Measurements from ENCODE around the gene ARHGAP40. TPM values are rescaled to one million over a fixed set of nuclear protein-coding genes. Genes with fewer than 3 reads are reported as not detected.

ARHGAP40 gene
- not detected for total RNA-seq

GRCh38 chr20:38601216-38602184, at the start of gene ARHGAP40:
Gene ARHGAP40 (plus strand): TSS chr20:38601809.
- CTCF ChIA-PET = no interaction called here
- POLR2A ChIA-PET = no interaction called here

- POLR2A ChIA-PET = no interaction called here
- CTCF ChIA-PET = no interaction called here
These were observed 46.6 kb upstream of the ARHGAP40 start for GRCh38 chr20:38554986-38555385.

GRCh38 chr20:38555395-38555794, 46.2 kb upstream of the ARHGAP40 start:
- CTCF ChIA-PET = no interaction called here
- POLR2A ChIA-PET = no interaction called here

DNA sequence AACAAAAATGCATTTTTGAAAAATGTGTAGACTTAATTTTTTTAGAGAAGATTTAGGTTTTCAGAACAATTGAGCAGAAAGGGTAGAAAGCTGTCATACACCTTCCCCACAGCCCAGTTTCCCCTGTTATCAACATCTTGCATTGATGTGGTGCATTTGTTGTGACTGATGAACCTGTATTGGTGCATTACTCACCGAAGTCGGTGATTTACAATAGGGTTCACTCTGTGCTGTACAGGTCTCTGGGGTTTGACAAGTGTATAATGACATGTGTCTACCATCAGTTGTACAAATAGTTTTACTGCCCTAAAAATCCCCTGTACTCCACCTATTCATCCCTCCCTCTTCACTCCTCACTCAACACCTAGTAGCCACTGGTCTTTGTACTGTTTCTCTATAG, 44.4 kb upstream of the ARHGAP40 start:
- ChIA-PET CTCF (no interaction called here), POLR2A (no interaction called here)

DNA sequence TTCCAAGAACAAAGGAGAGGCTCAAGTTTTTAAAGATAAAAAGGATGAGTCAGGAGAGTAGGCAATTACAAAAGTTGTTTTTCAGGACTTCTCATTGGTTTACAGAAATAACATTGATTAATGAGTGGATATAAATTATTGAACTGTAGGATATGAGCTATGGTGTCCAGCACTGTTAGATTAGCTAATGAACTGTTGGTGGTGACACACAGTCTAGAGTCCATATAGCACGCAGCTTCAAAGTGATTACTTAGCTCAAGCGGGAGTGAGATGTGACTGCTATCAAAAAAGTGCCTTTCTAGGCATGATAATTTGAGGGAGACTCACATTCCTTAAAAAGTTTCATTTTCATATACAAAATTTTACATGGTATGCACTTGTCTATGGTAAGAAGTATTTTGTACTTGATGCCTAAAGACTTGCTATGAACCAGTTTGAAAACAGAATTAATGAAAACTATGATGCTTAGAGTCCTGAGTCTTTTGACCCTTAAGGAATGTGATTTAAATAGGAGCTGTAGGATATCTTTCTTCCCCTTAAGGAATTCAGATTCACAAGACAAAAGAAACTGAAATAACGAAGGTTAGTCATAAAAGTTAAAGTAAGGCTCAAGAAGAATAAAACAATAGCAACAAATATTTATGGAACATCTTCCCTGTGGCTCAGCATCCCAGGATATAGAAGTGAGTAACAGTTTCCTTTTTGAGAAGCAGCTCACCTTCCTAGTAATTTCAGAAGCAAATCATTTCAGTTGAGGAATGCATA, 42.8 kb upstream of the ARHGAP40 start:
- POLR2A ChIA-PET = no interaction called here
- CTCF ChIA-PET = no interaction called here

DNA sequence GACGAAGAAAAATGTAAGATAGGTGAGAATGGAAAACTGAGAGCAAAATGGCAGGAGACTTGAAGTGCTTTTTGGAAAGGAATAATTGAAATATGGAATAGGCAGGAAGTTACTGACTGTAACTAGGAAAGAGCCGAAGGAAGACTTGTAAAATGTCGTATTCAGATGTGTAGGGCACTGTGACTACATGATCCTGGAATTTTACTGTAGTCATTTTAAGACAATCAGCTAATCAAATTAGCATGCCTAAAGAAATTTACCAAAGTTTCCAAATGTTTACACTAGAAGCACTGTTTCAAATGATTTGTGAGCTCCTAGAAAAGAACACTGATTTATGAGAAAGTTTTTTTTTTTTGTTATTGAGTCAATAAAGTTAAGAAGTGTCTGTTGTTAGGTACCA, 41.8 kb upstream of the ARHGAP40 start:
- ChIA-PET POLR2A (no interaction called here), CTCF (no interaction called here)

- ChIA-PET POLR2A (no interaction called here), CTCF (no interaction called here)
These were observed 37.7 kb upstream of the ARHGAP40 start for GRCh38 chr20:38563802-38564431.

DNA sequence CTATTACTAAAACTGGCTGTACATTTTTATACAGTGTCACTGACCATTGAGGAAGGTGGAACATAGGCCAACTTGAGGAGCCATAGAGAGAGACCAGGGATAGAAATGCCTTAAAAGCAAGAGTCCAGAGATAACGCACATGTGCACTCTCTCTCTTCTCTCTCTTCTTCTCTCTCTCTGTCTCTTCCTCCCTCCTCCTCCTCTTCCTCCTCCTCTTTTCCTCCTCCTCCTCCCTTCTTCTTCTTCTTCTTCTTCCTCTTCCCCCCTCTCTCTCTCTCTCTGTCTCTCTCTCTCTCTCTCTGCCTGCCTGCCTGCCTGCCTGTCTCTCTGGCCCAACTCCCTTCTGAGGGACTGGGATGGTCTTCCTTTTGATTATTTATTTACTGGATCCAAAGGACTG, 36.9 kb upstream of the ARHGAP40 start:
- ChIA-PET POLR2A (no interaction called here), CTCF (no interaction called here)

DNA sequence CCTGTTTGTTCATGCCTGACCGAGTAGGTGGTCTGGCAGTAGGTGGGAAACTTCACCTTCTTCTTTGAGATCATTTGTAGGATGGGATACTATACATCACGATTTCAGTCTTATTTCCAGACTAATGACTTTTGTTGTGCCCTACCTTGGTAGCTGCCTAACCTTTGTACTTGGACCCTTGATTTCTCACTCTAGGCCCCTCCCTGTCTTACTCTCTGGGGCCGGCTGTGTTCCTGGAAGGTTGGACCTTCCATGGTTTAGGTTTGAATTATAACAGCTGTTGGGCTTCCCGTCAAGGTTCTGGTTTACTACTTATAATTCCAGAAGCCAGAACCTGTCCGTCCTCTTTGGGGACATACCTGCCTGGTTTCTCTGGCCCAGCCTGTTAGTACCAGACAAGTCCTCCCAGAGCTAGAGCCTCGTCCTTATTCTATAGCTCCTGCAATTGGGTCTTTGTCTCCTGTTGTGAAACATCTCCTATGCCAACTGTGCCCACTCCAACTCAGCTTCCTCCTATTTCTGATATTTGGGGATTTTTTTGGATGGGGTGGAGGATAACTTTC, 35.5 kb upstream of the ARHGAP40 start:
- CTCF ChIA-PET = no interaction called here
- POLR2A ChIA-PET = no interaction called here

GRCh38 chr20:38569747-38570525, 31.7 kb upstream of the ARHGAP40 start:
- POLR2A ChIA-PET = no interaction called here
- CTCF ChIA-PET = no interaction called here

GRCh38 chr20:38573413-38573812, 28.2 kb upstream of the ARHGAP40 start:
- ChIA-PET CTCF (no interaction called here), POLR2A (no interaction called here)

- POLR2A ChIA-PET = no interaction called here
- CTCF ChIA-PET = no interaction called here
These were observed 22.2 kb upstream of the ARHGAP40 start for GRCh38 chr20:38579219-38579910.

- CTCF ChIA-PET = no interaction called here
- POLR2A ChIA-PET = no interaction called here
These were observed 21.7 kb upstream of the ARHGAP40 start for GRCh38 chr20:38579921-38580320.

DNA sequence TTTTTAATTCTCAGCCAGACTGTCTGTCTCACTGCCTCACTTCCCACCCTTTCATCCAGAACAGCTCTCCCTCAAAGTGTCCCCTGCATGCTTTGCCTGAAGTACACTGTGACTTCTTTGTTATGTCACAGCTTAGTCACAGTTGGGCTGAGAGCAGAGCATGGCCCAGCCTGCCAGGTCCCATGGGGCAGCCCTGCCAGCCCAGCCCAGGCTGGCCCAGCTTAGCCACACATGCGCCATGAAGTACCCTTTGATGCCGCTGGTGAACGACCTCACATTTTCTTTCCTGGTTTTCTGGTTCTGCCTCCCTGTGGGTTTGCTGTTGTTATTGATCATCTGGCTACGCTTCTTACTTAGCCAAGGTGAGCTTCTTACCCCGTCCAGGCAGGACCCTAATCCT, 20.6 kb upstream of the ARHGAP40 start, which contains the start of gene ADIG:
ADIG (plus strand) TSS at position 185 of the 400 bp plus-strand sequence; CDS start at position 239, 54 bp downstream.
- ChIA-PET POLR2A (no interaction called here), CTCF (no interaction called here)

DNA sequence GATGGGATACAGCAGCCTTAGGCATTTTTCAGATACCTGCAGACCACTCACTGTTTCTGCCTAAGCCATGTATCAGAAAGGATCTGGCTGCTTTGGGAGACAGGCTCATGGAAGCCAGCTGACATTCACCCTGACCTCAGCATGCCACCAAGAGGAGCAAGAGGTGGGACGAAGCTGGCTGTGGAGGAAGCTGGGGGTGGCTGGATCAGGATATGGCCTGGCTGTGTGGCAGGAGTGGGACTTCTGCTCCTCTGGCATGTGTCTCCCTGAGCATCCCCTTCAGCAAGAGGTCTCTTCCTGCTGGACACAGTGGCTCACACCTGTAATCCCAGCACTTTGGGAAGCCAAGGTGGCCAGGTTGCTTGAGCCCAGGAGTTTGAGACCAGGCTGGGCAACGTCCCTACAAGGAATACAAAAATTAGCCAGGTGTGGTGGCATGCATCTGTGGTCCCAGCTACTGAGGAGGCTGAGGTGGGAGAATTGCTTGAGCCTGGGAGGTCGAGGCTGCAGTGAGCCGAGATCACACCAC, 19.7 kb upstream of the ARHGAP40 start:
- ChIA-PET CTCF (no interaction called here), POLR2A (no interaction called here)

DNA sequence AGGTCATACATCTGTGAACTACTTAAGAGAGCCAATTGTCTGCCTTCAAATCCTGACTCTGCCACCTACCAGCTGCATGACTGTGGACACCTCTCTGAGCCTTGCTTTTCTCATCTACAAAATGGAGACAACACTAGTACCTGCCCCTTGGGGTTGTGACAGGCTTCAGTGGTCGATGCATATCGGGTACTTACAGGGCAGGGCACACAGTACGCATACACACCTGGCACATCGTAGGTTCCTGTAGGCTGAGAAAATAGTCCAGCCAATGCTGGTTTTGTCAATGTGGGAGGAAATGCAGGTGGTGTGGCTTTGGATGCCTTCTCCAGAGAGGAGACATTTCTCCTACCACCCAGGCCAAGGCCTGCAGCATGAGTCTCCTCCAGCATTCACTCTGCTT, 18.3 kb upstream of the ARHGAP40 start:
- CTCF ChIA-PET = no interaction called here
- POLR2A ChIA-PET = no interaction called here

GRCh38 chr20:38584099-38584763, 17.4 kb upstream of the ARHGAP40 start:
- POLR2A ChIA-PET = no interaction called here
- CTCF ChIA-PET = no interaction called here

DNA sequence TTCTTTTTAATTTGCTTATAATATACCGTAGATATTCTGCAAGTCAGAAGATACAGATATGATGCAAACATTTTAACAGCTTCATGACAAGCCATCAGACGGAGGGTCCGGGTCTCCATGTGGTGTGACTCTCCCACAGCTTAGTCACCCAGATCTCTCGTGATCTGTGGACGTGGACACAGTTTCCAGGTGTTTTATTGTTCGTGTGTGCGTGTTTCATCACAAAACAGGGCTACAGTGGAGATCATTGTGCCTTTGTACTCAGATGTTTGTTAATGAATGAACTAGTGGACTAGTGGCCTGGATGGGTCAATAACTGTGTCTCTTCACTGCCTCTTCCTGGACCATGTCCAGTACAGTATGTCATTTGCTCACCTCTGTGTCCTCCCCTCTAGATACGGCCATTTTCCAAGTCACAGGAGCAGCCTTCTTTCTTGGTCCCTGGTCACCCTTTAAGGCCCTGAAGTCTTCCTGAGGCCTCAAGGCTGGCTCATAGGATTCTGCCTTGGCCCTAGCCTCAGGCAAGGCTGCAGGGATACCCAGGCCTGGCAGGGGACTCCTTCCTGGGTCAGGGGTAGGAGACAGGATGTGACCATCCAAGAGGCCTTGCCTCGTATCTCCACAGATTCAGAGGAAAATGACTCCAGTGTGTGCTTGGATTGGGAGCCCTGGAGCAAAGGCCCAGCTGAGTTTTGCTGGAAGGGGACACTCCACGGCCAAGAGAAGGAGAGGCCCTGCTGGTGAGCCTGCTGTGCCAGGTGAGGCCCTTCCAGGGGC, 16.0 kb upstream of the ARHGAP40 start:
- ChIA-PET CTCF (no interaction called here), POLR2A (no interaction called here)
